NCI-H82 treated with DMSO at 0.1 percent for 48 hours (cell line): ENCODE results near the gene LEKR1.
"Not testable (repeated sequence)": the region's sequence is repeated elsewhere in the genome, so short reads cannot be mapped to it uniquely, and the experiment has no call there.

Experiments used
- DNase-seq: peaks from one replicate; lab custom pipeline; 2025; ENCODE audit not compliant: unreplicated experiment; lab: John Stamatoyannopoulos, UW

LEKR1 gene

DNA sequence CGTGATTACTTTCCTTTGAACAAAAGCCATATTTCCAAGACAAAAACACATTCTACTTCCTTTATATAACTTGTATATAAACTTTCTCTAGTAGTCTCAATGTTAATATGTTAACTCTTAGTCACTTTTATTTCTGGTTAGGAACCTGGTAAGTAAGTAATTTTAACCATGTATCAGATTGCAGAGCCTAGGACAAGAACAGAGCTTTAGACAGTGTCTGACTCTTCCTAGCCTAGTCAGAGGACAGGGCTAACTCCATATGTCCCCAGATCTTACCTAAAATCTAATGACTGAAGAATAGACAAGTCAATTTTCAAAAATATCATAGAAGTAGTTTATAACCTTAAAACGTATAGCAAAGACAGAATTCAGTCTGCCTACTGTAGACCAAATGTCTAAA, 8.3 kb downstream of the LEKR1 start:
- no peak for DNase-seq

DNA sequence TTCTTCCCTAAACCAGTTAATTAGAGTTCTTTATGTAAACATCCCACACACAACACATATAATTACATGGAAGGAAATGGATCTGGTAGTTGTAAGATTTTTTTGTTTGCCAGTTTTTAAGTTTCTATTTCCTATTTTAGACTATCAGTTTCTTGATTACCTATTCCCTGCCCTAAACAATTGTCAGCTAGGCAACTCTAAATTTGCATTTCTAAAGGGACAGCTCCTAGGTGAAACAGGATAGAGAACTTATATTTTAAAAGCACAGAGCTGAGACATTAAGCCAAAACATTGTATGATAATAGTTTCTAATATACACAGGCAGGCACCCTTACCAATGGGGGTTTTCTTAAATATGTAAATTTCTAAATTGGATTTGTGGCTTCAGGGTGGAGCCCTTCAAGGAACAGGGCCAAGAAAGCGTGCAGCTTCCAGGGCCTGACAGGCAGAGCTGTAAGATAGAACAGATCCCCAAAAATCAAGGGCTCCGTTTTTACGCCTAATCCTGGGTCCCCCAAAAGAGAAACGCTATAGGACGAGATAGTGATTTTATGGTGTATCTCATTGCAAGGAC, 8.9 kb downstream of the LEKR1 start:
- no peak for DNase-seq

DNA sequence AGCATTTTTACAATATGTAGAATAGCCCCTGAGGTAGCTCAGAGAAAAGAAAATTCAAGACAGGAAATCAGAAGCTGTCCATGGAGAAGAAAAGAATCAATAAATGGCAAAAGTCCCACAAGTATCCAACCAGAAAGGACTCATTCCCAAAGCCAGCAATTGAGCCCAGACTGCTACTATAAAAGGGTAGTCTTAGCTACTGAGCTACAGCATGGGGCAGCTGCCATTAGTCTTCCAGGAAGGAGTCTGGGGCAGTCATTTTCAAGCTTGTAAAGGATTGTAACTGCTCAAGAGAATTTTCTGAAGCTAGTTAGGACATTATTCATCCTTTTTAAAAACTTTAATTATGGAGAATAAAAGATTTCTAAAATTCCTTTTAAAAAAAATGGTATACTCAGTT, 10.5 kb downstream of the LEKR1 start:
- DNase-seq: no peak

DNA sequence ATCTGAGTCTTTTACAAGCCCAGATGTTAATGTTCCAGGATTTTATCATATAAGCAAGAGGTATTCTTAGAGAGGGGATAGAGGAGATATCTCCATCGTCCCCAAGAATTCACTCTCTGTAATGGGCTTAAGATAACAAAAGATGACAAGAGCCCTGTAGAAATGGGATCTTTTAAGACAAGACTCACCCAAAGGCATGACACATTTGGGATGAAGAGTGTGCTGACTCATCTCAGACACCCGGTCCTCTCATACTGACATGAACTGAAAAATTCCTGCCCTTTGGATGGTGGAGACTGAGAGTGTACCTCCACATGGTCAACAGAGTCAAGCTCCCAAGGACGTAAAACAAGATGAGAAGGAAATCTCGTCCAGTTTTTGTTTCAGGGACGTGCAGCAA, 11.0 kb downstream of the LEKR1 start:
- no peak for DNase-seq

DNA sequence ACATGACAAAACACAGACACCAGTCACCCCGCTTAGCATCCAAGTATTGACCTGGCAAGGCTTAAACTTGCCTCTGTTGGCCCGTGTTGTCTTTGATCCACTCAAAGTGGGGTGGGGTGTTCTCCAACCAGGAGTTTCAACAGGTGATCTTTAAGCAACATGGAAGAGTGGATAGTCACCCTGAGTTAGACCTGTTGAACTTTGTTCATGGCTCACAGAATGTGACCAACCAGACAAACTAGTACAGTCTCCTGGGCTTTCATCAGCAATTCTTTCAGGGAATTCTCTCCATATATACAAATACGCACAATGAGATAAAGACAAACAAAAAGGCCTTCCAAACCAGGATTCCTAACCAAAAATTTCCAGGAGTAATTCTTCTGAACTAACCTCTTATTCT, 11.9 kb downstream of the LEKR1 start:
- DNase-seq: no peak

DNA sequence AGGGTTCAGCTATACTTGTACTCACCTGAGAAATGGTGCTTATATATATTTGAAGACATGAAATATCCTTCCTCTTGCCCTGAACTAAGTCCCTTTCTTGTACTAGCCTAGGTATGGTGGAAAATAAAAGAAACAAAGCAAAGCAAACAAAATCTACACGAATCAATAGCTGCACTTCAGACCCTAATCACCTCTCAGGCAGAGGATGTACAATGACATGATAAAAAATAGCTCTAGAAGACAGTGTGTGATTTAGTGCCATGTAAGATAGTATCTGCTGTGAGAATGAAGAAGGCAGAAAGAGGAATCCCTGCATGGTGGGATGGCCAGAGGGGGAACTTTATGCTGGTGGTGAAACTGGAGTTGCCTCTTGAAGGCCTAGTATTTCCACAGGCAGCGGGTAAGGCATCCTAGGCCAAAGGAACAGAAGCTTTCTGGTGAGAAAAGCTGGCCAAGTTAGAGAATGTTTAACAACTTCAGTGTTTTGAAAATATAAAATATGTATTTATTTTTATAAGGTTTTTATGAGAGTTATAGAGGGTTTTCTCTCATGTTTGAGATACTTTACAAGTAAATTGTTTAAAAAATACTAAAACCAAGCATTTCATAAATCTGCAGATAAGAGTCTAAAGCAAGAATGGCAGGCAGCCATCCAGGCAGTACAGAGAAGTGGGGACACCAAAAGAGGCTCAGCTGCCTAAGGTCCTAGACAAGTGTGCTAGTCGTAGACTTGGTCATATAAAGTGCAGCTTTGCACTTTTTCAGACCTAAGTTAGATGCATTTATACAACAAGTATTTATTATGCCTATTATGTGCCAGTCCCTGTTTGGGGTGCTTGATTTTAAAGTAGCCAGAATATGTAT, 14.9 kb downstream of the LEKR1 start:
- no peak for DNase-seq

DNA sequence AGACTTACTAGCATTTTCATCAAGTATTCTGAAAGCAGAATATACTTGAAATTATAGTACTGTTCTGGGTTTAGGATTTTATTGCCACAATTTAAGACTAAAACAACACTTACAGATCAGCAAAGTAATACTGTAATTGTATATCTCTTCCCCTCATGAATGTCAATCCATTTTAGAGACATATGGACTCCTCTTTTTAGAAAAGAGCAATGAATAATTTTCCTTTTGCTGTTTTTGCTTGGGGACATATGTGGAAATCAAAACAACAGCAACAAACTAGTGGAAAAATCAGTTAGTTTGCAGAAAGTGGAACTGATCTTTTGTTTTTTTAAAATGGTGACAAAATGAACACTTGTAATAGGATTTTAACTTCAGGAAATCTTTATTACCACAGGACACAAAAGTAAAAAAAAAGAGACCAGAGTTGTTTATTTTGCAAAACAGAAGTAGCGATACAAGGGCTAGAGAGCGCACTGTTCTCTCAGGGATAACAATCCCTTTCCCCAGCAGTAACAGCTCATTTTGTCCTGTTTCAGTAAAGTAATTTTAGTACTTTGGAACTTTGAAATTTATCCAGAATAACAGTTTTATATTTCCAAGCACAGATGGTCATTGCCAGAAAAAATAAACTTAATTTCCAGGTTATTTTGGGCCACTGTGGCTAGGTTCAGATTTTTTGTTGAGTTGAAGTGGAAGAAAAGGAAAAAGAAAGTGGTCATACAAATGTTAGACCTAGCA, 17.1 kb downstream of the LEKR1 start:
- no peak for DNase-seq

DNA sequence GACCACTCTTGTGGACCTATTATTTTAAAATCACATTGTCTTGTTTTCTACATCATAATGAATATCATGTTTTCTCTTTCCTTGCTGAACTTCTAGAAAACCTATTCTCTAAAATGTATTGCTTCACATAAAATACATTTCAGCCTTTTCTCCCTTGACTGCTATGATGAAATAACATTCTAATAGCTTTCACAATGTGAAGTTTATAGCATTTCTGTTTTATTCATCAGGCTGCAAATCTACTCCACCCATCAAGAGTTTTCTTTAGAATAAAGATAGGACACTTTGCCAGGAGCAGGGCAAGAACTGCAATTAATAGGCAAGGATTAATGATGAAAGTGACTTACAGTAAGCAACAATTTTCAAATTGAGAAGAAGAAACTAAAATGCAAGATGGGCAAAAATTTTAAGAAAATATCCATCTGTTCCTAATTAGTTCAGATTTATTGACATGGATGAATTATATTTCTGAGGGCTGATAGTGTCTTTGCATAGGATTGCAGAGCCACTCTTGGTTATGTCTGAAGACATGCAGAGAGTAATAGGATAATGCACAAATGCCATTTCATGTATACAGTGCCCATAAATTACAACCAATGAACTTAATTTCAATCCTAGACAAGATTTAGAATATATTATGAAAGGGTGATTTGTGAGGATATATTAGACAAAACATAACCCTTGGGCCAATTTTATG, 21.7 kb downstream of the LEKR1 start:
- no peak for DNase-seq

DNA sequence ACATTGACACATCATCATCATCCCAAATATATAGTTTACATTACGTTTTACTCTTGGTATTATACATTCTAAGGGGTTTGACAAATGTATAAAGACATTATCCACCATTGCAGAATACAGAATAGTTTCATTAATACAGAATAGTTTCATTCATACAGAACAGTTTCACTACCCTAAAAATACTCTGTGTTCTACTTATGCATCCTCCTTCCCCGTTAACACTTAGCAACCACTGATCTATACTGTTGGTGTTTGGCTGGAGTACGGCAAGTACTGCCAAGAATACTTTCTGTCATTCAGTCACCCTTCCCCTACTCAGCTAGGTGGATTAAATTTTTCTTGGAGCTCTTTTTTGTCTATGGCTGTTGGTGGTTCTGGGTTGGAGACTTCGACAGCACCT, 33.4 kb downstream of the LEKR1 start:
- no peak for DNase-seq

DNA sequence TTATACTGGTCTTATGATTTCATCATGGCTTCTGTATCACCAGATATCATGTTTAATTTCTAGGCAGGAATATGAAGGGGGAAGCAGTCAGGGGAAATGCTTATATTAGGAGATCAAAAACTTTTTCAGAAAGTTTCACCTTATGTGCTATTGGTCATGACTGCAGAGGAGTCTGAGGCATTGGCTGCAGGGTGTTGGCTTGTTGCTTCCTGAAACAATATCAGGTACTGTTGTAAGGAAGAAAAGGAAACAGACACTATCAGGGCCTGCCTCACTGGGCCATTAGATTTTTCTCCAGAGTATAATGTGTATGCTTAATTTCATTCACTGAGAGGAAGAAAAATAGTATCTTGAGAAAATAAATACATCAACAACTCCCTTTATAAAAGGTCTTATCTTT, 34.7 kb downstream of the LEKR1 start:
- no peak for DNase-seq

DNA sequence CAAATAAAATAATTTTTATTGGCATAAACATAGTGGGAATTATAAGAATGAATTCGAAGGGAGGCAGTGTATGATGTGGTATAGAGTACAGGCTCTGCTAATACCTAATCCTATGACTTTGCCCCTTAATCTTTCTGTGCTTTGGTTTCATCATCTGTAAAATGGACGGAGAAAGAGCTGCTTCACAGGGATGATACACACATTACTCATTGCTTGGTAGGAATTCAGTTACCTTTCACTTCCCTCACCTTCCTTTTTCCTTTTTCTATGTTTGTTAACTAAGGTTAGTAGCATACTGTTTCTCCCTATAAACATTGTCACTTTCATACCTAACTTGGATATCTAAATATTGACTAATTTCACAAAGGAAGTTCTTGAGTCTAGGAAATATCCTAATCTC, 36.2 kb downstream of the LEKR1 start:
- no peak for DNase-seq

DNA sequence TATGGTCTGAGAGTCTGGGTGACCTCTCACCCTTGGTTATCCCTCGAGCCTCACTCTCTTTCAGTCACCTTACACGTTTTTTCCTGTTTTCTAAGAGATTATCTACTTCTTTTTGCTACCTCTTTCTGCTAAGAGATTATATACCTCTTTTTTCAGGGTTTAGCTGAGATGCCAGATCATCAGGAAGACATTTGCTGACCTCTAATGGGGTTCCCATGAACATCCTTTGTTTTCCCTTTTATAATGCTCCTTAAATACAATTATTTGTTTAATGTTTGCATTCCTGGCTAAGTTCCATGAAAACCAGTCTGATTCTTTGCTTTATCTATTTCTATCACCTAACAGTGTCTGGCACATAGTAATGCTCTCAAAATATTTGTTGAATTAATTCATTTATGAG, 39.6 kb downstream of the LEKR1 start:
- no peak for DNase-seq

DNA sequence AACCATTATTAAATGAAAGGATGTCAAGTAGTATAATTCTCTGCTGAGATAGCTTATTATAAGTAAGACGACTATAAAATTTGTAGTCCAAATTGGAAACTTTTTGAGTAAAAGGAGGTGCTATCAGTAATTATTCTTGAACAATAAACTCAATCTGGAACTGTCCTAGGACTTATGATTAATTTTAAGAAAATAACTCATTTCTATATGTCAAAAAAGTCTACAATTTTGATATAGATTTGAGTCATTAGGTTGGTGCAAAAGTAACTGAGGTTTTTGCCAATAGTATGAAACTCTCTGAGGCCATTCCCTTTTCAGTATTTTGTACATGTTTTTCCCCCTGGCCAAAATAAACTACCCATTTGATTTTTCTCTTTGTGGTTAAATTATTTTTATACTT, 41.0 kb downstream of the LEKR1 start:
- DNase-seq: no peak

DNA sequence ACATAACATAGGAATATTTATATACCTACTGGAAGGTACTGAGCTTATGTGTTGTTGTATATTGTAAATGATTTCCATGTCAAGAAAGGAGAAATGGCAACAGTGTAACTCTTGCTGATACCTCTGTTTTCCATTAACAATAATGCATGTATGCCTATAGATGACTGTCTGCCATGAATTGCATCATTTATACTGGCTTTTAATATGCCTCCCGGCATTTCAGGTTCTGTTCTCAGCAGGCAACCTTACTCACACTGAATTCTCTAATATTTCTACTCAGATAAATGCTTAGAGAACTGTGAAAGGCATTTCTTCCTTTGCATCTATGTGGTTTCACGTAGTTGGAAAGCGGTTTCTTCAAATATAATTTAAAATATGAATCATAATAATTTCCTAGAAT, 41.8 kb downstream of the LEKR1 start:
- no peak for DNase-seq

DNA sequence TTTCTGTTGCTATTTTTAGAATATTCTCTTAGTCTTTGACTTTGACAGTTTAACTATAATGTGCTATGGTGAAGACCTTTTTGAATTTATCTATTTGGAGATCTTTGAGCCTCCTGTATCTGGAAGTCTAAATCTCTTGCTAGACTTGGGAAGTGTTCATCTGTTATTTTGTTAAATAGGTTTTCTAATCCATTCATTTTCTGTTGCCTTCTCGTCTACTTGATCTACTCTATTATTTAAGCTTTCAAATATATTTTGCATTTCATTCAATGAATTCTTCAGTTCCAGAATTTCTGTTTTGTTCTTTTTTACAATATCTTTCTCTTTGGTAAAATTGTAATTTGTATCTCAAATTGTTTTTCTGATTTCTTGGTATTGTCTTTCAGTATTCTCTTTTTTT, 47.8 kb downstream of the LEKR1 start:
- DNase-seq: no peak

DNA sequence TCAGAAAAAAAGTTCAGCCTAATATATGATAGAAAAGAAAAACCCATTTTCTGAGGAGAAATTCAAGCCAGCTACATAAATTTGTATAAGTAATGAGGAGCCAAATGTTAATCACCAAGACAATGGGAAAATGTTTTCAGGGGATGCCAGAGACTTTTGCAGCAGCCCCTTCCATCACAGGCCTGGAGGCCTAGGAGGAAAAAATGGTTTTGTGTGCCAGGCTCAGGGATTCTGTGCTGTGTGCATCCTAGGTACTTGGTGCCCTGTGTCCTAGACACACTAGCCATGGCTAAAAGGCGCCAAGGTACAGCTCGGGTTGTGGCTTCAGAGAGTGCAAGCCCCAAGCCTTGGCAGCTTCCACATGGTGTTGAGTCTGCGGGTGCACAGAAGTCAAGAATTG, 53.3 kb downstream of the LEKR1 start:
- not testable (repeated sequence) for DNase-seq

DNA sequence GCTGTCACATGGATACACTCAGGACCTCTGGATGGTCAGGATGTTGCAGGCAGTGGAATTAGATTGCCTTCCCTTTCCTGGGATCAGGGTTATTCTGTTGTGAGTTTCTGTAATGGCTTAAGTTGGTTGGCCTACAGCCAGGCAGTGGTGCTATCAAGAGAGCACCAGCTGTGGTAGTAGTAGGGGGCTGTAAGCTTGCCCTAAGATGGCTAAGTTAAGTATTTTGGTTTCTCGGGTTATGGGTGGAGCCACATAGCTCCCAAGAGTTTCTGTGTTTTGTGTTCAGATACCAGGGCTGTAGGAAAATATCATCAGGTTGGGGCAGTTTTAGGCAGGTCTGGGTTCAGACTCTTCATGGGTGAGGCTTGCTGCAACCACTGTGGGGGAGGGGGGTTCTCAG, 59.6 kb downstream of the LEKR1 start:
- DNase-seq: no peak

DNA sequence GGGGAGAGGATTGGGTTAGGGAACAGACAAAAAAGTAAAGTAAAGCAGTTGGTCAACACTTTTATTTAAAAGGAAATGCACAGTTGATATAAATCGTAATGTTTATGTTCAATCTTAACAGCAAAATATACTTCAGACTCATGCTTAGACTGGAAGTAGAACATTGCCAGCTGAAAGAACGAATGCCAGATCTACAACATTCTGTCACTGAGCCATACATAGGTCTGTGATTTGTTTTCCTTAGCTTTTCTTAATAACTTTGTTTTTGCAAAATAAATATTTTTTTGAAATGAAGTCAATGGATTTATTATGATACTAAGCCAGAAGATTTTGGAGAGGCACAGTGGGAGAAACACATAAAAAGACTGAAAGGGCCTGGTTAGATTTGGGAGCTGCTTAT, 62.0 kb downstream of the LEKR1 start:
- DNase-seq: no peak

DNA sequence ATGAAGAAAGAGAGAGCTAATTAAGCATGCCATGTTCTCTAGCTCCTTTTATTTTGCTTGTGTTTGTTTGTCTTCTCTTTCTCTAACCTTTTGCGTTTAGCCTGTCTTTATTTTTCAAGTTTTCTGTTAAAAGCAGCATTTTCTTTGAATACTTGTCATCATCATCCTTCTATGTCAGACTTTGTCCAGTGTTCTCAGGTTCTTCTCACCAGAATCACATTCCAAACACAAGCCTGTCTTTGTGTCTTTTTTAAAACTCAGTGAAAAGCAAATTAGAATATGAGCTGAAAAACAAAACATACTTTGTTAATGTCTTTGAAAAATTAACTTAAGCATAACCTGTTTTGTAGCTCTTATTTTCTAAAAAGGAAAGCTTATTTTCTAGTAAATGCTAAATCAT, 62.4 kb downstream of the LEKR1 start:
- no peak for DNase-seq

DNA sequence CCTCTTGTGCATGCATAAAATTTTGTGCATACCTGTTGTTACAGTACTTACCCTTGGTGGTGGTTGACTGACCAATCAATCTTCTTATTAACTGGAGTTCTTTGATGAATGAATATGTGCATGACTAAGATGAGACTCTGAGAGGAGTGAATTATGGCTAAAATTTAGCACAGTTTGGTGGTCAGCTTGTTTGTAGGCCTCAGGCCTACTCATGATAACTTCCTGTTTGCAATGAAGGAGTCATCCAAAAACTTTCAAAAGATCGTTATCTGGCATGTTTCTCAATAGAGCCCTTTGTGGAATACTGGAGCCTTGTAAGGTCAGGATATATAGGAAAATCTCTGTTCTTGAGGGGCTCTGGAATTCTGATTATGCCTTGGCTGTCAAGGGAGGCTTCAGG, 66.5 kb downstream of the LEKR1 start:
- no peak for DNase-seq

DNA sequence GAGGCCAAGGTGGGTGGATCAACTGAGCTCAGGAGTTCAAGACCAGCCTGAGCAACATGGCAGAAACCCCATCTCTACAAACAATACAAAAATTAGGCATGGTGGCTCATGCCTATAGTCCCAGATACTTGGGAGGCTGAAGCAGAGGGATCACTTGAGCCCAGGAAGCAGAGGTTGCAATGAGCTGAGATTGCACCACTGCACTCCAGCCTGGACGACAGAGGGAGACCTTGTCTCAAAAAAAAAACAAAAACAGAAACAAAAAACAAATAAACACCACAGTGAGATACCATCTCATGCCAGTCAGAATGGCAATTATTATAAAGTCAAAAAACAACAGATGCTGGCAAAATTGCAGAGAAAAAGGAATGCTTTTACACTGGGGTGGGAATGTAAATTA, 69.2 kb downstream of the LEKR1 start:
- DNase-seq: not testable (repeated sequence)

DNA sequence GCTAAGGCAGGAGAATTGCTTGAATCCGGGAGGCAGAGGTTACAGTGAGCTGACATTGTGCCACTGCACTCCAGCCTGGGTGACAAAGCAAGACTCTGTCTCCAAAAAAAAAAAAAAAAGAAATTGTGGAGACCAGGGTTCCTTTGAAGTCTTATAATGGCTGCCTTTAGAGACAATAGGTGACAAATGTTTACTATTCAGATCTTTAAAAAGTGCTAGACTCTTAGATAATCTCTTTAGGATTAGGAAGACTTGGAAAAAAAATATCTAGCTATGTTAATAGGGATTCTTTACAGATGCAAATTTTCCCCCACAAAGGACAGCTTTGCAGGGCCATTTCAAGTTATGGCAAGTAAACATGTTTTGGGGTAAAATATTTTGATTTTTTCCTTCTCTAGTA, 71.7 kb downstream of the LEKR1 start:
- DNase-seq: not testable (repeated sequence)
